HepG2 (cell line): ENCODE data around the gene DOCK3. TPM values are rescaled to one million over a fixed set of nuclear protein-coding genes. Genes with fewer than 3 reads are reported as not detected.

ENCODE experiments used
- AGO2 ChIP-seq: fragments of 200-400 bp; formaldehyde crosslinking; optimal IDR thresholded peaks from 2 replicates; pipeline ENCODE3; 2017; ENCODE audit warnings: mild to moderate bottlenecking, low read depth, low read length, moderate library complexity
- CHD2 ChIP-seq: IDR thresholded peaks from 2 replicates; pipeline ENCODE4 v1.6.1; 2011; ENCODE audit warnings: low read depth, low read length, improper control_type of control experiment
- DMTF1 ChIP-seq: sonication (generic); formaldehyde crosslinking; IDR thresholded peaks from 2 replicates; pipeline ENCODE4 v1.4.0; 2020; ENCODE audit warnings: mild to moderate bottlenecking, missing genetic modification reagents
- E2F1 ChIP-seq: sonication (generic); formaldehyde crosslinking; IDR thresholded peaks from 2 replicates; pipeline ENCODE4 v1.5.0; 2020; ENCODE audit warnings: missing genetic modification reagents
- GABPB1 ChIP-seq: IDR thresholded peaks from 2 replicates; pipeline ENCODE4 v1.6.1; 2016; ENCODE audit warnings: mild to moderate bottlenecking, missing genetic modification reagents, moderate library complexity, missing compliant biosample characterization
- GMEB2 ChIP-seq: IDR thresholded peaks from 2 replicates; pipeline ENCODE4 v1.6.1; 2016; ENCODE audit warnings: missing biosample characterization, missing genetic modification reagents, low read depth
- HNRNPLL ChIP-seq: fragments of 200-400 bp; formaldehyde crosslinking; IDR thresholded peaks from 2 replicates; pipeline ENCODE4 v1.6.1; 2017; ENCODE audit warnings: mild to moderate bottlenecking, low read depth, low read length; ENCODE audit not compliant: poor library complexity, severe bottlenecking
- JARID2 ChIP-seq: sonication (generic); formaldehyde crosslinking; IDR thresholded peaks from 2 replicates; pipeline ENCODE4 v1.8.1; 2023; ENCODE audit warnings: missing genetic modification reagents, inconsistent platforms; ENCODE audit not compliant: insufficient replicate concordance
- POGZ ChIP-seq: sonication (generic); formaldehyde crosslinking; IDR thresholded peaks from 2 replicates; pipeline ENCODE4 v1.4.0; 2020; ENCODE audit warnings: mild to moderate bottlenecking, missing genetic modification reagents
- REXO4 ChIP-seq: sonication (generic); formaldehyde crosslinking; IDR thresholded peaks from 2 replicates; pipeline ENCODE4 v1.8.0; 2022; ENCODE audit warnings: missing genetic modification reagents, mild to moderate bottlenecking, borderline replicate concordance
- SMARCC2 ChIP-seq: fragments of 450-650 bp; IDR thresholded peaks from 2 replicates; pipeline ENCODE4 v1.6.1; 2017; ENCODE audit warnings: antibody characterized with exemption, mild to moderate bottlenecking
- SNAPC2 ChIP-seq: sonication (generic); formaldehyde crosslinking; IDR thresholded peaks from 2 replicates; pipeline ENCODE4 v1.8.1; 2022; ENCODE audit warnings: mild to moderate bottlenecking, missing genetic modification reagents
- SRSF4 ChIP-seq: fragments of 200-400 bp; formaldehyde crosslinking; IDR thresholded peaks from one replicate; pipeline ENCODE4 v1.6.1; 2018; ENCODE audit warnings: mild to moderate bottlenecking, low read depth, low read length, moderate library complexity; ENCODE audit not compliant: poor library complexity, severe bottlenecking
- UBTF ChIP-seq: sonication (generic); formaldehyde crosslinking; IDR thresholded peaks from 2 replicates; pipeline ENCODE4 v1.4.0; 2020; ENCODE audit warnings: mild to moderate bottlenecking, missing genetic modification reagents
- ZNF205 ChIP-seq: IDR thresholded peaks from 2 replicates; pipeline ENCODE4 v1.6.1; 2018; ENCODE audit warnings: missing biosample characterization, missing genetic modification reagents
- ZNF281 ChIP-seq: sonication (generic); formaldehyde crosslinking; IDR thresholded peaks from 2 replicates; pipeline ENCODE4 v1.4.0; 2020; ENCODE audit warnings: missing genetic modification reagents, borderline replicate concordance
- ZNF556 ChIP-seq: sonication (generic); formaldehyde crosslinking; IDR thresholded peaks from 2 replicates; pipeline ENCODE4 v1.4.0; 2020; ENCODE audit warnings: mild to moderate bottlenecking, missing genetic modification reagents, borderline replicate concordance
- ZNF605 ChIP-seq: sonication (generic); formaldehyde crosslinking; IDR thresholded peaks from 2 replicates; pipeline ENCODE4 v1.8.0; 2022; ENCODE audit warnings: mild to moderate bottlenecking, missing genetic modification reagents
- ZNF678 ChIP-seq: sonication (generic); formaldehyde crosslinking; IDR thresholded peaks from 2 replicates; pipeline ENCODE4 v1.4.0; 2020; ENCODE audit warnings: mild to moderate bottlenecking, missing genetic modification reagents
- ZSCAN22 ChIP-seq: sonication (generic); formaldehyde crosslinking; IDR thresholded peaks from 2 replicates; pipeline ENCODE4 v1.4.0; 2020; ENCODE audit warnings: mild to moderate bottlenecking, missing genetic modification reagents
- polyA plus RNA-seq, 8 experiments: library from polyadenylated mRNA; depleted of rRNA in 3 of 8; stranded (reverse) in 7 of 8; unstranded in 1 of 8; fragments of >200 nt; fragmentation: Illumina TruSeq in 4 of 8; extraction: Trizol in 4 of 8; gene quantifications; 2 replicates each; pipeline versions ENCODE4 v1.2.1 to v1.2.3, GENCODE V29; 2011 to 2016; ENCODE audit warnings: low read depth in 4 of 8, missing spikeins in 1 of 8, mixed read lengths in 1 of 8; ENCODE audit not compliant: insufficient read depth in 1 of 8
- total RNA-seq, 5 experiments: library from RNA; depleted of rRNA; stranded (reverse); fragments of >200 nt; fragmentation: Illumina TruSeq; extraction: Trizol; gene quantifications; 2 replicates each; pipeline ENCODE4 v1.2.3, GENCODE V29; 2016; ENCODE audit warnings: low read depth in 1 of 5

DOCK3 gene
- total and polyA plus RNA-seq, 2 of the 13 experiments (the other 11 are each of a cell fraction or from before 2014, with no cell fraction given): not detected

GRCh38 chr3:51391075-51391565 lies 716.4 kb downstream of the DOCK3 start, which contains the start of gene RBM15B (continued):
- TF ChIP-seq GMEB2 (peak; percentile 80), JARID2 (peak; percentile 14), AGO2 (peak; percentile 59), ZNF556 (CRISPR knock-in tag) (peak; percentile 94; the same call in 1 of the 2 replicates), SMARCC2 (no peak), ZNF605 (no peak), SRSF4 (no peak), REXO4 (no peak), ZNF281 (CRISPR knock-in tag) (no peak), HNRNPLL (peak; percentile 56), CHD2 (0 out of 2 replicates have a peak, but pooled peaks have one; percentile 42), E2F1 (peak; percentile 44; the same call in 1 of the 2 replicates), ZNF205 (CRISPR knock-in tag) (peak; percentile 75; the same call in 1 of the 2 replicates), POGZ (CRISPR knock-in tag) (peak; percentile 97), DMTF1 (CRISPR knock-in tag) (no peak), UBTF (peak; percentile 37; the same call in 1 of the 2 replicates), SNAPC2 (peak; percentile 72), ZNF678 (CRISPR knock-in tag) (no peak), GABPB1 (CRISPR knock-in tag) (peak; percentile 90), ZSCAN22 (no peak)
